SIG-M5 (cell line): ENCODE data around the gene CEBPB.
A peak's percentile ranks its signal among the peaks of the same experiment; 100 is the strongest.
"Not testable (repeated sequence)": the region's sequence is repeated elsewhere in the genome, so short reads cannot be mapped to it uniquely, and the experiment has no call there.

ENCODE experiments used
- DNase-seq: peaks from one replicate; lab custom pipeline; 2025; lab: John Stamatoyannopoulos, UW

Gene CEBPB

DNA sequence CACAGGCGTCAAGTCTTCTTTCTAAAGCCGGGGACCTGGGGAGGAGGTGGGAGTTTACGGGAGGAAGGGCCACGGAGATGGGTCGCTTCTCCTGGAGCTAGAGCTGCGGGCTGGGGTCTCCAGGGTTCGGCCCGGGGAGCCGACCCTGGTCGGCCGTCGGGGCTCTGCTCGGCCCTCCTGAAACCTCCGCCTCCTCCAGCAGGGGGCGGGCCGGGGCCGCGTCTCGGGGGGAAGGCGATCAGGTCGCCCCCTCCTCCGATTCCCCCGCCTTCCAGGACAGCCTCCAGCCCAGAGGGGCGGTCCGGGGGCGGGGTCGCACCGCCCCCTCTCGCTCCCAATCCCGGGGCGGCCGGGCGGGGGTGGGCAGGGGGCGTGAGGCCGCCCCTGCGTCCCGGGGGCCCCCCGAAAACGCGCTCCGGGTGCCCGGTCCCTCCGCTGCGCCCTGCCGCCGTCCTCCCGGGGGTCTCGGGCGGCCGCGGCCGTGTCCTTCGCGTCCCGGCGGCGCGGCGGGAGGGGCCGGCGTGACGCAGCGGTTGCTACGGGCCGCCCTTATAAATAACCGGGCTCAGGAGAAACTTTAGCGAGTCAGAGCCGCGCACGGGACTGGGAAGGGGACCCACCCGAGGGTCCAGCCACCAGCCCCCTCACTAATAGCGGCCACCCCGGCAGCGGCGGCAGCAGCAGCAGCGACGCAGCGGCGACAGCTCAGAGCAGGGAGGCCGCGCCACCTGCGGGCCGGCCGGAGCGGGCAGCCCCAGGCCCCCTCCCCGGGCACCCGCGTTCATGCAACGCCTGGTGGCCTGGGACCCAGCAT, at the start of gene CEBPB:
CEBPB (plus strand) TSS at position 580 of the 814 bp plus-strand sequence; CDS start at position 784, 204 bp downstream.
- peak; percentile 14 for DNase-seq

DNA sequence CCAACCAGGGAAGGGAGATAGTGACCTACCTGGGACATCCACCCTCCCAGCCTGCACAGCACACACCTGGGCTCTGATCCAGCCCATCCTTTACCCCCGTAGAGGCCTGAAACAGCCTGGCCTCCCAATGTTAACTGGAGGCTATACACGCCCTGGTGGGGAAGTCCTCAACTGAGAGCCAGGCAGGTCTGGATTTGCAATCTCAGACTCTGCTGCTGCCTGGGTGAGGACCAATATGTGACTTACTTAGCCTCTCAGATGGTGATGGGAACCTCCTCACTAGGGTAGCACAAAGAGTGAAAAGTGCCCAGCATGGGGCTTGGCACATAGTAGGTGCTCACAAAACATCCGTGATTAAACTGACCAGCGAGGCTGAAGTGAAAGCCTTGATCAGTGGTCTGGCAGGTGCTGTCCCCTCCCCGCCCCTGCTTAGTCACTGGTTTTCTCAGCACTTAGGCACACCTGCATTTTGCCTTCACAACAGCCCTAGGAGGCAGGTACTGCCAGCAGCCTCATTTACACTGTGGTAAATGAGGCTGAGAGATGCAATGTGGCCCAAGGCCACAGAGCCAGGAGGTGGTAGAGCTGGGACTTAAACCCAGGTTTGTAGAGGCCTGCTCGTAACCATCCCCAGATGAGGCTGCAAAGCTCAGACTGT, 49.5 kb upstream of the CEBPB start:
- DNase-seq, result no peak

DNA sequence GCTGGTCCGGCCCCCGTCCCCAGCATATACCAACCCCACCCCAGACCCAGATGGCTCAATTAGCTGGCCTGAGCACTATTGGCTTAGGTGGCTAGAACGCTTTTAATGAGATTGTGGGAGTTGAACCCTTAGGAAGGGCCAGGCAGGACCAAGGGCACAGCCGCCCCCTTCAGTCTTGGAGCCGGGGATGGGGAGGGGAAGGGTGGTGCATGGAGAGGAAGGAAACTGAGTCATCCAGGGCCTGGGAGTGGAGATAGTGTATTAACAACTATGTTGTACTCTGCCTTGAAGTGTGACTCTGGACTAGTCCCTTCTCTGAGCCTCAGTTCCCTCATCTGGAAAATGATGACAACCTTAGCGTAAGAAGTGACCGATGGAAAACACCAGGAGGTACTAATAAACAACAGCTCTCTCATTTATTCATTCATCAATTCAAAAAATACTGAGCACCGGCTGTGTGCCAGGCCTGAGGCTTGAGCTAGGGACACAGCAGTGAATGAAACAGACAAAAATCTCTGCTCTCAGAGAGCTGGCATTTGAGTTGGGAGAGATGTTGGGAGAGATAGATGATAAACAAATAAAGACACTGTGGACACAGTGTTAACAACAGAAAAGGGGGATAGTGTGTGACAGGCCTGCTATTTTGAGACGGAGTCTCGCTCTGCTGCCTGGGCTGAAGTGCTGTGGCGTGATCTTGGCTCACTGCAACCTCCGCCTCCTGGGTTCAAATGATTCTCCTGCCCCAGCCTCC, 48.6 kb upstream of the CEBPB start:
- DNase-seq, result no peak

- DNase-seq, result no peak
Observed at GRCh38 chr20:50142812-50143211, 47.8 kb upstream of the CEBPB start.

GRCh38 chr20:50144362-50144761, 46.3 kb upstream of the CEBPB start:
- no peak for DNase-seq

DNA sequence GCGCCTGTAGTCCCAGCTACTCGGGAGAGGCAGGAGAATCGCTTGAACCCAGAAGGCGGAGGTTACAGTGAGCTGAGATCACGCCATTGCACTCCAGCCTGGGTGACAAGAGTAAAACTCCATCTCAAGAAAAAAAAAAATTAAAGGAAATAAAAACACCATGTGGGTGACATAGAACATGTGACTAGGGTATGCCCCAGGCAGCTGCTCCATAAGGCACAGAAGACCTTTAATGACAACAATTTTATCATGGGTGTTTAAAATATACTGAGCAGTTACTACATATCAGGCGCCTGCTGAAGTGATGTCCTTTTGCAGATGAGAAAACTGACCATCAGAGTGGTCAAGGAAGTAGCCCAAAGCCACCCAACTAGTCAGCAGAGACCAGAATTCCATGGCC, 45.1 kb upstream of the CEBPB start:
- no peak for DNase-seq

DNA sequence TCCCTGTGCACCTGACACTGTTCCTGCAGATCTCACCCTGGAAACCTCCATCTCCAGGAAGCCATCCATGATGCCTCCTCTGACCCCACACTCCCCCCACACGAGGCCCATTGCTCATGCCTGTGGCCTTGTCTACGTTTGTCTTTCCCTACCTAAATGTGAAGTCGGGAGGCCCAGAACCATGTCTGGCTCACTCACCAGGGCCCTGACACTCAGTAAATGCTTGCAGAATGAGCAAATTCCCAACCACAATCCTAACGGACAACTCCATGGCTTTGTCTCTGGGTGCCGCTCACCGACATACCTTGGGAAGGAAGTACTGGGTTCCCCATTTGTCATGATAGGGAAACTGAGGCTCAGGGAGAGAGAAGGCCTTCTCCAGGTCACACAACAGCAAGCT, 44.4 kb upstream of the CEBPB start:
- DNase-seq, result no peak

- DNase-seq, result no peak
Observed at GRCh38 chr20:50146732-50147662, 43.6 kb upstream of the CEBPB start.

GRCh38 chr20:50149481-50150254, 41.0 kb upstream of the CEBPB start:
- no peak for DNase-seq

GRCh38 chr20:50151034-50151743, 39.4 kb upstream of the CEBPB start:
- DNase-seq, result no peak

GRCh38 chr20:50152394-50153152, 38.1 kb upstream of the CEBPB start:
- no peak for DNase-seq

- DNase-seq, result no peak
Observed at GRCh38 chr20:50153153-50153499, 37.5 kb upstream of the CEBPB start.

DNA sequence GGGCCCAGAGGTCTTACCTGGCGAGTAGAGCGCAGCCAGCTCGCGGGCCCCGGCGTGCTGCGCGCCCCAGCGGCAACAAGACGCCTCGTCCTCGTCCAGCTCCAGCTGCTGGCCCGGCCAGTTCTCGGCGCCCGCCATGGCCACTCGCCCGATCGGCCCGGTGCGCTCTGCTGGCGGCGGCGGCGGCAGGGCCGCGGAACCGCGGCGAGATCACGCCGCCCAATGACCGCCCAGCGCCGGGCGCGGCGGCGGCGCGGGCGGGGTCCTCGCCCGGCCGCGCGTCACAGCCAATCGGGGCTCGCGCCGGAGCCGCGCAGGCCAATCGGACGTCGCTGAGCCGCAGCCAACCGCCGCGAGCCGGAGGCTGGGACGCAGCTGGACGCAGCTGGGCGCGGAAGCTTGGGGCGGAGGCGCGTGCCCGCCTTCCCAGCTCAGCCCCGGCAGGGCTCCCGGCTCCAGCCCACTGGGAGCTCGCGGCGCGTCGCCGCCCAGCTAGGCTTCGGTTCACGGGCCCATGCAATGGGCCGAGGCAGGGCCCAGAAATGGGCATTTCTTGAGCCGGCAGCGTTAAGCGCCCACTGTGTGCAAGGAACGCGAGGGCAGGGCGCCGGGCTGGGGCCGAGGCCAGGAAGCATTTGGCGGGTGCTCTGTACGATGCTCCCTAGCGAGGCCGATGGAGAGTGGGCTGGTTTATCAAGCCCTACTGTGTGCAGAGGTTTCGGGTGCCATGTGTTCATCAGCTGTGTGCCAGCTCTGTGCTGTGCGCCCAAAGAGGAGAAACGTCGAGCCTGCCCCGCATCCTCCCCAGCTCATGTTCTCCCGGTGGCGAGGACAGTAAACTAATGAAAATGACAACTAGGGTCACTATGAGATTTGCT, 36.9 kb upstream of the CEBPB start, which contains the start of gene PEDS1:
PEDS1 (minus strand) TSS at position 224 of the 878 bp plus-strand sequence; CDS start at position 138, 86 bp downstream.
- peak; percentile 13 for DNase-seq

DNA sequence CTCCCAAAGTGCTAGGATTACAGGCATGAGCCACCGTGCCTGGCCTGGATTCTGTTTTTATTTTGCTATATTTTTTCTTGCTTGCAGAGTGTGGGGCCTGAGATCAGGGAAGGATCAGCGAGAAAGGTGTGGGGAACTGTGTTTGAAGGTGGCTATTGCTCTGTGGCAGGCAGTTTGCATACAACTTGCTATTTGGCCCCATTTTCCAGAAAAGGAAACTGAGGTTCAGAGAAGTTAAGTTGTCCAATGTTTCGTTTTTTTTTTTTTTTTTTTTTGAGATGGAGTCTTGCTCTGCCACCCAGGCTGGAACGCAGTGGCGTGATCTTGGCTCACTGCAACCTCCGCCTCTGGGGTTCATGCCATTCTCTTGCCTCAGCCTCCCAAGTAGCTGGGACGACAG, 29.1 kb upstream of the CEBPB start:
- DNase-seq, result not testable (repeated sequence)

DNA sequence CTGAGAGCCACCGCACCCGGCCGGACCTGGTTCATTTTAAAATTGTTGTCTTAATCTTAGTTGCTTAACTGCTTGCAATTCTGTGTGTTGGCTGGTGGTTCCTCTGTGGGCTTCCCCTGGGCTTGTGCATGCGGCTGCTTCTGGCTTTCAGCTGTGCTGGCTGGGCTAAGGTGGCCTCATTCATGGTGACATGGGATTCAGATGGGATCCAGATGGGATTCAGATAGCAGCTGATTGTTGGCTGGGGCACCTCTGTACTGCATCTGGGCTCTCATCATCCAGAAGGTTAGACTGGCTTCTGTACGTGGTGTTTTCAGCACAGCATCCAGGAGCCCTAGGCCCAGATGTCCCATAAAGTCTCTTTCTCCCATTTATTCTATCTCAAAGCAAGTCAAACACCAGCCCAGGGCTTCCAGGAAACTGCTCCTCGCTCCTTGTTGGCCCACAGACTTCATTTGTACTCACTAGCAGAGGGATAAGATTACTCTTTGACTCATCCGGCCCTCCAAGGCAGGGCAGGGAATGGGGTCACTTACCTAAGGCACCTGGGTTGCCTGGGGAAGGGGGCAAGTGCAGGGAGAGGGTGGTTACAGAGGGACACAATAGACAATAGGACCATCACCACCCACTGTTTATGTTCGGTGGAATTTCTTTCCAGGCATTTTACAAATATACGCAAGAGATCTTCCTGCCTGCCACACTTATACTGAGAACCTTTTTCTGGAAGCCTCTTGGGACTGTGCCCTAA, 26.9 kb upstream of the CEBPB start:
- DNase-seq, result no peak

GRCh38 chr20:50165684-50166554, 24.7 kb upstream of the CEBPB start:
- DNase-seq, result peak; percentile 90
